ENCODE results near the gene ASPHD2. TPM values are rescaled to one million over a fixed set of nuclear protein-coding genes. Genes with fewer than 3 reads are reported as not detected.

The ASPHD2 gene
- total RNA-seq, 1 experiment from 2014 or later, result 7.4 TPM

DNA sequence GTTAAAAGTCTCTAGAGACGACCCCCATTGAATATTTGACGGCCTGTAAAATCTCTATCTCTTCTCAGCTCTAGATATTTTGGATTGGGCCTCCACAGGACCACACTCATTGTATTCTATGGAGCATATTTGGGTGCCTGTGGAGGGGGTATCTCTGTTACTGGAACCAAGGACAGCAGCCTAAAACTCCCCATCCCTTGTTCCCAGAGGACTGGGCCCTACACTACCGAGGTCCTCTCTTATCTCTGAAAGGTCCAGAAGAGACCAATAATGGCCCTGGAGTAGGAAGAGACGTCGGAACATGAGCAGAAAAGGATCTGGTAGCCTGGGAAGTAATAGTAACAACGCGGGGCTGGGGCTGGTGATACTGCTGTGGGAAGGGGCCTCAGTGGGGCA is 54.0 kb downstream of the ASPHD2 start:
- peaks cover 10% of the 10 kb centered on the region for H3K36me3 ChIP-seq (replicated peaks; ENCODE audit: control insufficient read depth, insufficient read depth, low read length)
- peak overlapping the region; percentile 82 for H3K4me3 ChIP-seq (ENCODE audit: insufficient read depth, low read depth, low read length)
- no peak for DNase-seq
- no peaks in the 10 kb centered on the region for H3K27me3 ChIP-seq (ENCODE audit: control insufficient read depth, insufficient read depth, low read length)

DNA sequence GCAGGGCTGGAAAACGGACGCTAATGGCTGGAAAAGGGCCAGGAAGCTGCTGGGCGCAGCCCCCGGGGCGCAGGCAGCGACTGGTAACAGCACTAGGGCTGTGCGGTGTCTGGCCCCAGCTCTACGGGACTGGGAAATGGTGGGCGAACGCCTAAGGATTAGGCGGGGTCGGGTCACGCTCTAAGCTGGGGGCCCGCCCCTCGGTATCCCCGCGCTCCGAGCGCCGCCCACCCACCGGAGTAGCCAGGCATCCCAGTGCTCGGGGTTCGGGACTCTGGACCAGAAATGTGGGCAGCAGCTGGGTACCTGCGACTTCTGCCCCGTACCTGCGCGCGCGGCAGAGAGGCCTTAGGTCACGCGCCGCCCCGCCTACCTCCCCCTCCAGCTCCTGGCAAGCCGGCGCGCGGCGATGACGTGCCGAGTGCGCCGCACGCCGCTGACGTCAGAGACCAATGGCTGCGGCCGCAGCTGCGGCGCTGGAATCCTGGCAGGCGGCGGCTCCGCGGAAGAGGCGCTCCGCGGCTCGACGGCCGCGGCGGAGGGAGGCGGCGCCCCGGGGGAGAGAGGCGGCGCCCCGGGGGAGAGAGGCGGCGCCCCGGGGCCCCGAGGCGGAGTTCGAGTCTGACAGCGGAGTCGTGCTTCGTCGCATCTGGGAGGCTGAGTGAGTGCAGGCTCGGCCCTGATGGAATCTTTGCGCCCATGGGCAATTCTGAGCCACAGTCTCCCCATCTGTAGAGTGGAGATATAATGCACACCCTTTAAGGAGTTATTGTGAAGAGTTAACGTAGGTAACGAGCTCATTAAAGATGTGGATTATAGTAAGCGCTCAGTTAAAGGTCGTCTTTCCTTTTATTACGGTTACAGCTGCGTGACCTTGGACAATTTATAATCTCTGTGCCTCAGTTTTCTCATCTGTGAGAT is 54.6 kb downstream of the ASPHD2 start, which contains the start of the genes HPS4 and SRRD:
TSS of gene HPS4 (minus strand) at position 345 of the 921 bp plus-strand sequence. CDS start 2,021 bp downstream, outside the sequence.
TSS of gene SRRD (plus strand) at position 439 of the 921 bp plus-strand sequence. CDS start at position 453, 14 bp downstream.
- peak within 1 kb of the TSS; percentile 82 for H3K4me3 ChIP-seq (ENCODE audit: insufficient read depth, low read depth, low read length)
- H3K36me3 ChIP-seq (replicated peaks; ENCODE audit: control insufficient read depth, insufficient read depth, low read length), result peaks cover 16% of the 10 kb centered on the region
- H3K27me3 ChIP-seq (ENCODE audit: control insufficient read depth, insufficient read depth, low read length), result no peaks in the 10 kb centered on the region
- DNase-seq, result peak; percentile 98

DNA sequence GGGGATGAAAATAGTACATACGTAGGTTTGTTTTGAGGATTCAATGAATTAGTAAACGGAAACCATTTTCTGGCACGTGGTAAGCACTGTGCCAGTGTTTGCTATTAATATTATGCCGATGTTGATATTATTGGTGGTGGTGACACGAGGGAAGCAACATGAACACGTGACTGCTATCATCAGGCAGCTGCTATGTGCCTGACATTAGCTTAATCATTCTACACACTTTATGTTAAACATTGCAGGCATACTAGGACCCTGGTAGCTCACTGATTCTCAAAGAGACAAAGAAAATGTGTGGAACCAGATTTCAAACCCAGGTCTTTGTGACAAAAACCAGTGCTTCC is 55.3 kb downstream of the ASPHD2 start:
- no peaks in the 10 kb centered on the region for H3K27me3 ChIP-seq (ENCODE audit: control insufficient read depth, insufficient read depth, low read length)
- peaks cover 22% of the 10 kb centered on the region for H3K36me3 ChIP-seq (replicated peaks; ENCODE audit: control insufficient read depth, insufficient read depth, low read length)
- H3K4me3 ChIP-seq (ENCODE audit: insufficient read depth, low read depth, low read length), result peak overlapping the region; percentile 82
- DNase-seq, result no peak

DNA sequence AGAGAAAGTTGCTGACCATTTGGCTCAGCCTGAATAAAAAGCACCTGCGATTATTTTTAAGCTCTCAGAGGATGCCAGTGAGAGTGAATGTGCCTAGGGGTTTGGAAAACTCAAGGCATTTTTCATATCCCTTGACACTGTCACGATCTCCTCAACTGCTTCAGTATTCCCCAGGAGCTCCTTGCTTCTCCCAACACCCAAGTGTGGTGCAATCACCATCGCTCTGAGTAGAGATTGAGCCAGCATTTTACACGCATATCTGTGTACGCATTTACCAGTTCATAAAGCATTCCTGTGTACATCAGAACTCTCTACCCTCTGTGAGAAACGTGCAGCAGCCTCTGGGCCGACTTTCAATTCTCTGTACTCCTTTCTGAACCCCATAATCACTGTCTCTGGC is 56.0 kb downstream of the ASPHD2 start:
- no peak overlapping the region for H3K4me3 ChIP-seq (ENCODE audit: insufficient read depth, low read depth, low read length)

DNA sequence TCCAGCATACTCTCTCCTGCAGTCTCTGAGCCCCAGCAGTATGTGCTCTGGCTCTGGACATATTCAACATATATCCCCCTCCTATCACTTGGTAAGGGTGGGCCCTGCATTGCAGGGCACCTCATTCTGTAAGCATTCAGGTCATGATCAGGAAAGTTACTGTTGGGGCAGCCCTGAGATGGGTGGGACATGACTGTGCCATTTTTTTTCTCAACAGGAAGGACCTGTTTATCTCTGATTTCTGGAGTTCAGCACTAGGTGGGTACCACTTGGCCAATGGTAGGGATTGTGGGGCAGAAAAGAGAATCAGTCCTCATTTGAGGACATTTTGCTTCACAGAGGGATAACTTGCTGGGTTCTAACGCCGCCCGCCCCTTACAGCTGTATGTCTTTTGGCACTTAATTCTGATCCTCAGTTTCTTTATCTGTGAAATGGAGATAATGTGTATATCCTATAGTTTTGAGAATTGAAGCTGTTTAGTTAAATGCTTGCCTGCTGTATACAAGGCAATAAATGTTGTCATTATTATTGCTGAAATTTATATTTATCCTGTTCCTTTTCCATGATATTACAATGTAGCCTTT is 56.8 kb downstream of the ASPHD2 start:
- H3K4me3 ChIP-seq (ENCODE audit: insufficient read depth, low read depth, low read length), result no peak overlapping the region

More for the DNA sequence above, 56.0 kb downstream of the ASPHD2 start:
- Histone ChIP-seq H3K36me3 (replicated peaks; ENCODE audit: control insufficient read depth, insufficient read depth, low read length) (peaks cover 26% of the 10 kb centered on the region), H3K27me3 (ENCODE audit: control insufficient read depth, insufficient read depth, low read length) (no peaks in the 10 kb centered on the region)
- no peak for DNase-seq

DNA sequence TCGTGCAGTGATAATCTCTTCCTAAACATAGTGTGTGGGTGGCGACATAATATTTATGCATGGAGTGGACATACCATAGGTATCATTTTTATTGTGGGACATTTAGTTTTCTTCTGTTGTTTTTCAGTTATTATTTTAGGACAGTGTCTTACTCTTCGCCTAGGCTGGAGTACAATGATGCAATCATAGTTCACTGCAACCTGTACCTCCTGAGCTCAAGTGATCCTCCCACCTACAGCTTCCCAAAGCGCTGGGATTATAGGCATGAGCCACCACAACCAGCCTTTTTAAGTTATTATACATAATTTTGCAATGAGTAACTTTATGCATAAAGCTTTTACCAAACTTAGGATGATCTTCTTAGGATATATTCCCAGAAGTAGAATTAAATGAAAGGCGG is 57.3 kb downstream of the ASPHD2 start:
- peaks cover 26% of the 10 kb centered on the region for H3K36me3 ChIP-seq (replicated peaks; ENCODE audit: control insufficient read depth, insufficient read depth, low read length)
- no peak for DNase-seq
- no peaks in the 10 kb centered on the region for H3K27me3 ChIP-seq (ENCODE audit: control insufficient read depth, insufficient read depth, low read length)
- no peak overlapping the region for H3K4me3 ChIP-seq (ENCODE audit: insufficient read depth, low read depth, low read length)

More for the DNA sequence above, 56.8 kb downstream of the ASPHD2 start:
- H3K36me3 ChIP-seq (replicated peaks; ENCODE audit: control insufficient read depth, insufficient read depth, low read length), result peaks cover 25% of the 10 kb centered on the region
- no peaks in the 10 kb centered on the region for H3K27me3 ChIP-seq (ENCODE audit: control insufficient read depth, insufficient read depth, low read length)
- no peak for DNase-seq

DNA sequence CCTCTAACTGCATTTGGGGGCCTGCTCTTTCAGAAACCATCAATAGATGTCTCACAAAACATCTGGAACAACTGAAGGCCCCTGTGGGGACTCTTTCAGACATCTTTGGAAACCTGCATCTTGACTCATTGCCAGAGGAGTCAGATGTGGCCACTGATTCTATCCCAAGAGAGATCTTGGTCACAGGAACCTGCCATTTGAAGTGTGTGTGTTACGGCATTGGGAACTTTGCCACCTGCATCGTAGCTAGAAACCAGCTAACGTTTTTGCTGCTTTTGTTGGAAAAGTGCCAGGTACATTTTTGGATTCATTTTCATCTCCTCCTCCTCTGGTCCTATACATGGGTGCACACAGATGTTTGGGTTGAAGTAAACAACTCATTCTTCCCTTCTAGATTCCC is 58.9 kb downstream of the ASPHD2 start:
- no peak overlapping the region for H3K4me3 ChIP-seq (ENCODE audit: insufficient read depth, low read depth, low read length)
- no peaks in the 10 kb centered on the region for H3K27me3 ChIP-seq (ENCODE audit: control insufficient read depth, insufficient read depth, low read length)
- H3K36me3 ChIP-seq (replicated peaks; ENCODE audit: control insufficient read depth, insufficient read depth, low read length), result peaks cover 35% of the 10 kb centered on the region
- no peak for DNase-seq

DNA sequence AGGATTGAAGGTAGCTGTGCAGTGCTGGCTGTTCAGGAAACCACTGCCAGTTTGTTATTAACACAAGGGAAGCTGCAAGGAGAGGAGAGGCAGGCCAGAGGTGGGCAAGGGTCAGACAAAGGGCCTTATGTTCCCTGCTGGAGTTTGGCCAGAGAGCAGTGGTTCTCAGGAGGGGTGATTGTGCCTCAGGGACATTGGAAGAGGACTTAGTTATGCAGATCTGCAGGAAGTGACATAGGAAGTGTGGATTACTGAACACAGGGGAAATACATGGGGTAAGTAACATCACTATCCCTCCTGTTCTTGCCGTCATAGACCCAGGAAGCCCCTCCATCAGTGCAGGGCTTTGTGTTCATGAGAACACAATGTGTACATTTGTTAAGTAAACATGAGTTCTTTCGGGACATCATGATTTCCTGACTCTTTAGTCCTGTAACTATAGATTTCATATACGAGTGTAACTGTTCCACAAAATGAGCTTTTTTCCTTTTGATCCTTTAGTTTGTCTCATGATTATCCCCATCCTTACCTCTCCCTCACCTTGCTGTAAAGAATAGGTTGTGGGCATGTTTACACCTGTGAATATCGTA is 60.5 kb downstream of the ASPHD2 start:
- no peak for DNase-seq

DNA sequence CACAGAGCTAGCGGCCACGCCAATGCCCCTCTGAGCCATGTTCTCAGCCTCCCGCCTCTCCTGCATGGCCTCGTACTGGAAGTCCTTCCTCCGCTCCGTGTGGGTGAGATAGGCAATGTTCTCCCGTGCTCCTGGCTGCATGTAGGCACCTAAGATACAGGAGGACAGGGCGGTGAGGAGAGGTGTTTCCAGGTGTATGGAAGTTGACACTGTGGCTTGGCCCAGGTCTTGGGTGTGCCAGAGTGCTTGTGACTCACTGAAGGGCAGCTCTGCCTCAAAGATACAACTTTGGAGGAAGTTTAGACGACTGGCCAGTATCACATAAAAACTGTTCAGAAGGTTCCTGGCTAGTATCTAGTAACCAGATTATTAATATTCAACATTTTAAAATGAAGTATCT is 63.2 kb downstream of the ASPHD2 start:
- no peak for DNase-seq
- Histone ChIP-seq H3K36me3 (replicated peaks; ENCODE audit: control insufficient read depth, insufficient read depth, low read length) (peaks cover 63% of the 10 kb centered on the region), H3K27me3 (ENCODE audit: control insufficient read depth, insufficient read depth, low read length) (no peaks in the 10 kb centered on the region), H3K4me3 (ENCODE audit: insufficient read depth, low read depth, low read length) (no peak overlapping the region)

More for the DNA sequence above, 60.5 kb downstream of the ASPHD2 start:
- H3K36me3 ChIP-seq (replicated peaks; ENCODE audit: control insufficient read depth, insufficient read depth, low read length), result peaks cover 45% of the 10 kb centered on the region
- H3K27me3 ChIP-seq (ENCODE audit: control insufficient read depth, insufficient read depth, low read length), result no peaks in the 10 kb centered on the region
- no peak overlapping the region for H3K4me3 ChIP-seq (ENCODE audit: insufficient read depth, low read depth, low read length)

DNA sequence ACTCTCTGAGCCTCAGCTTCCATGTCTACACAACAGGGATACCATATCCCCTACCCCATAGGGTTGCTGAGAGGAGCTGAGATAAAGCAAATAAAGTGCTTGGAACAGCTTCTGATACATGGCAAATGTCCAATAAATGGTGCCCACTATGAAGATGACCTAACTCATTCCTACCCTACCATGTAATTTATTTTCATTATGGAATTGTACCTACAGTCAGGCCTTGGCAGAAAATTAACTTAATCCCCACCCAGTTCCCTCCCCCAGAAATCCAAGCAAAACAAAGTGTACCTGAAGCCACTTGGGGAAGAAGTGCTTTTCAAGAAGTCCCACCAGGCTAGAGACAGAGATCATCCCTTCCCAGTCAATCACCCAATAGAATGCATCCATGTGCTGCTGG is 65.4 kb downstream of the ASPHD2 start:
- Histone ChIP-seq H3K27me3 (ENCODE audit: control insufficient read depth, insufficient read depth, low read length) (no peaks in the 10 kb centered on the region), H3K36me3 (replicated peaks; ENCODE audit: control insufficient read depth, insufficient read depth, low read length) (peaks cover 54% of the 10 kb centered on the region), H3K4me3 (ENCODE audit: insufficient read depth, low read depth, low read length) (no peak overlapping the region)
- no peak for DNase-seq

Other genes with a start within 250 kb of the ASPHD2 start
- 43.1 and 63.0 TPM in 2 replicates for gene HPS4, start 54.5 kb downstream of the ASPHD2 start, total RNA-seq (2014; rRNA removed; shearing (Covaris generic))
- gene SRRD, start 54.6 kb downstream of the ASPHD2 start, total RNA-seq (2014; rRNA removed; shearing (Covaris generic)), result 25.9 and 32.9 TPM in 2 replicates
- gene TFIP11, start 83.2 kb downstream of the ASPHD2 start, total RNA-seq (2014; rRNA removed; shearing (Covaris generic)), result 22.2 and 22.8 TPM in 2 replicates
- gene TPST2, start 160.9 kb downstream of the ASPHD2 start, total RNA-seq (2014; rRNA removed; shearing (Covaris generic)), result 95.0 and 118 TPM in 2 replicates
- 1.9 and 3.1 TPM in 2 replicates for gene CRYBB1, start 188.8 kb downstream of the ASPHD2 start, total RNA-seq (2014; rRNA removed; shearing (Covaris generic))
- gene CRYBA4, start 192.7 kb downstream of the ASPHD2 start, total RNA-seq (2014; rRNA removed; shearing (Covaris generic)), result 0.22 TPM in 1 of 2 replicates, not detected in the other
- 3.0 and 13.4 TPM in 2 replicates for gene MIAT, start 228.3 kb downstream of the ASPHD2 start, total RNA-seq (2014; rRNA removed; shearing (Covaris generic))